Activated CD8-positive, alpha-beta memory T cell treated with anti-CD3 and anti-CD28 coated beads, Interleukin-2, amount 10 ng/mL, durations not matched to agents 7 days and 5 days (primary cell): ENCODE results near the gene GDF9. TPM values are rescaled to one million over a fixed set of nuclear protein-coding genes. Genes with fewer than 3 reads are reported as not detected.

Experiments used
- total RNA-seq, 2 experiments: library from RNA; stranded (reverse); gene quantifications; one replicate each; pipeline ENCODE4 v1.2.3, GENCODE V29; 2021

The GDF9 gene
- total RNA-seq, 2 experiments from 2014 or later, result 0.26 to 0.67 TPM

Other genes with a start within 250 kb of the GDF9 start
- gene IL13, start 208.3 kb downstream of the GDF9 start, total RNA-seq, result 100 to 1,000 TPM in 1 of 2 experiments, 1 to 10 TPM in 1; 4.8 to 119 TPM
- gene IL4, start 192.5 kb downstream of the GDF9 start, total RNA-seq, result 1 to 10 TPM in 1 of 2 experiments, under 1 TPM in 1; 0.53 to 2.5 TPM
- 10 to 100 TPM; 18.2 to 38.8 TPM for gene KIF3A, start 128.9 kb downstream of the GDF9 start, total RNA-seq
- 10 to 100 TPM; 16.7 to 52.5 TPM for gene CCNI2, start 119.0 kb downstream of the GDF9 start, total RNA-seq
- gene SEPTIN8, start 89.2 kb downstream of the GDF9 start, total RNA-seq, result 10 to 100 TPM; 43.7 to 57.3 TPM
- under 1 TPM in 1 of 2 experiments, not detected in 1; 0.42 TPM for gene SOWAHA, start 53.2 kb downstream of the GDF9 start, total RNA-seq
- 10 to 100 TPM in 1 of 2 experiments, 1 to 10 TPM in 1; 4.4 to 11.5 TPM for gene SHROOM1, start 35.8 kb downstream of the GDF9 start, total RNA-seq
- 100 to 1,000 TPM; 344 to 446 TPM for gene UQCRQ, start 173 bp upstream of the GDF9 start, total RNA-seq
- gene LEAP2, start 7.2 kb upstream of the GDF9 start, total RNA-seq, result 1 to 10 TPM; 2.7 to 6.0 TPM
- 10 to 100 TPM; 32.6 to 34.7 TPM for gene AFF4, start 97.2 kb upstream of the GDF9 start, total RNA-seq
- gene ZCCHC10, start 160.1 kb upstream of the GDF9 start, total RNA-seq, result 10 to 100 TPM; 24.7 to 32.0 TPM
- 100 to 1,000 TPM; 105 to 169 TPM for gene HSPA4, start 185.5 kb upstream of the GDF9 start, total RNA-seq